ENCODE data around the gene KIF19. TPM values are rescaled to one million over a fixed set of nuclear protein-coding genes. Genes with fewer than 3 reads are reported as not detected.
"Not testable (repeated sequence)": the region's sequence is repeated elsewhere in the genome, so short reads cannot be mapped to it uniquely, and the experiment has no call there.

The KIF19 gene
- polyA plus RNA-seq, 3 donors, result not detected

- Histone ChIP-seq H3K4me1 (ENCODE audit: control insufficient read depth in 1 of 2, insufficient read depth in 2 of 2, low read length in 2 of 2) (no peaks in the 10 kb centered on the region), H3K27ac (ENCODE audit: low read depth in 1 of 2, low read length in 2 of 2) (no peak overlapping the region), H3K79me2 (ENCODE audit: insufficient read depth, low read length) (no peaks in the 10 kb centered on the region), H4K20me1 (ENCODE audit: insufficient read depth, low read length) (no peaks in the 10 kb centered on the region), H3K36me3 (replicated peaks in 1 of 2; ENCODE audit: control insufficient read depth in 1 of 2, insufficient read depth in 2 of 2, low read length in 2 of 2) (no peaks in the 10 kb centered on the region), H3K9ac (ENCODE audit: insufficient read depth, low read length, poor library complexity, severe bottlenecking) (no peak overlapping the region), H3K4me3 (replicated peaks in 1 of 3; ENCODE audit: low read depth in 2 of 3, low read length in 3 of 3) (no peak overlapping the region), H3K27me3 (ENCODE audit: control insufficient read depth in 2 of 2, insufficient read depth in 2 of 2, low read length in 2 of 2) (no peaks in the 10 kb centered on the region), H2AFZ (ENCODE audit: insufficient read depth, low read depth, low read length, poor library complexity, severe bottlenecking) (no peak overlapping the region), H3K9me3 (replicated peaks in 1 of 2; ENCODE audit: control insufficient read depth in 1 of 2, insufficient read depth in 1 of 2, low read length in 2 of 2) (no peaks in the 10 kb centered on the region), H3K4me2 (replicated peaks; ENCODE audit: extremely low read depth, low read length, poor library complexity, severe bottlenecking) (no peak overlapping the region)
- WGBS (ENCODE audit: insufficient coverage), result 95% methylated on average over 3 of the region's 7 CpGs
- TF ChIP-seq CTCF (IDR thresholded peaks at IDR 0.05), result no peak
- Mint-ChIP-seq H3K9me3 (peaks cover 0 to 9% (median 4%) of the 10 kb centered on the region in 7 donors), H3K4me1 (no peaks in the 10 kb centered on the region), H3K4me3 (no peak overlapping the region), H3K27me3 (ENCODE audit: low read depth in 3 of 3) (peaks cover 8 to 20% (median 11%) of the 10 kb centered on the region in 3 donors), H3K36me3 (no peaks in the 10 kb centered on the region), H3K27ac (no peak overlapping the region)
- intact Hi-C loops (cut with micrococcal nuclease), result no loop called here
- no peak for DNase-seq
Measured at GRCh38 chr17:74404218-74404617, 78.2 kb downstream of the KIF19 start.

DNA sequence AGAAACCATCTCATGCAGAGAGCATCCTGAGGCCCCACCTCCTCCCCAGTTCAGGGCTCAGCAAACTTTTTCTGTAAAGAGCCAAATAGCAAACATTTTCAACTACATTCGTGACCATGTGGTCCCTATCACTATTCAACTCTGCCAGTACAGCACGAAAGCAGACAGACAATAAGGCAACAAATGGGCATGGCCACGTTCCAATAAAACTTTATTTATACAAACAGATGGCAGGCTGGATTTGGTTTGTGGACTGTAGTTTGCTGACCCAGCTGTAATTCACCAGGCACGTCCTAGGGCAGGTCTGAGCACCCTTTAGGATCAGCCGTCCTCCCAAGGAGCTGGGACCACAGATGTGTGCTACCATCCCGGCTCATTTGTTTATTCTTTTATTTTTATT, 78.8 kb downstream of the KIF19 start:
- Mint-ChIP-seq H3K27me3 (ENCODE audit: low read depth in 3 of 3) (peaks cover 8 to 20% (median 8%) of the 10 kb centered on the region in 3 donors), H3K4me1 (no peaks in the 10 kb centered on the region), H3K9me3 (peaks cover 0 to 5% (median under 1%) of the 10 kb centered on the region in 7 donors), H3K36me3 (no peaks in the 10 kb centered on the region), H3K27ac (no peak overlapping the region), H3K4me3 (no peak overlapping the region)
- intact Hi-C loops (cut with micrococcal nuclease), result no loop called here
- no peaks in the 10 kb centered on the region for H3K27me3 ChIP-seq (ENCODE audit: control insufficient read depth in 2 of 2, insufficient read depth in 2 of 2, low read length in 2 of 2)
- no peak overlapping the region for H3K4me3 ChIP-seq (replicated peaks in 1 of 3; ENCODE audit: low read depth in 2 of 3, low read length in 3 of 3)
- H2AFZ ChIP-seq (ENCODE audit: insufficient read depth, low read depth, low read length, poor library complexity, severe bottlenecking), result no peak overlapping the region
- H3K9me3 ChIP-seq (replicated peaks in 1 of 2; ENCODE audit: control insufficient read depth in 1 of 2, insufficient read depth in 1 of 2, low read length in 2 of 2), result no peaks in the 10 kb centered on the region
- no peak overlapping the region for H3K9ac ChIP-seq (ENCODE audit: insufficient read depth, low read length, poor library complexity, severe bottlenecking)
- H4K20me1 ChIP-seq (ENCODE audit: insufficient read depth, low read length), result no peaks in the 10 kb centered on the region
- H3K36me3 ChIP-seq (replicated peaks in 1 of 2; ENCODE audit: control insufficient read depth in 1 of 2, insufficient read depth in 2 of 2, low read length in 2 of 2), result no peaks in the 10 kb centered on the region
- no peak overlapping the region for H3K27ac ChIP-seq (ENCODE audit: low read depth in 1 of 2, low read length in 2 of 2)
- WGBS (ENCODE audit: insufficient coverage), result no CpG with 5 or more reads among the region's 6 CpGs
- no peak for TF ChIP-seq CTCF (IDR thresholded peaks at IDR 0.05)
- H3K4me1 ChIP-seq (ENCODE audit: control insufficient read depth in 1 of 2, insufficient read depth in 2 of 2, low read length in 2 of 2), result no peaks in the 10 kb centered on the region
- no peak overlapping the region for H3K4me2 ChIP-seq (replicated peaks; ENCODE audit: extremely low read depth, low read length, poor library complexity, severe bottlenecking)
- no peak for DNase-seq
- H3K79me2 ChIP-seq (ENCODE audit: insufficient read depth, low read length), result no peaks in the 10 kb centered on the region

DNA sequence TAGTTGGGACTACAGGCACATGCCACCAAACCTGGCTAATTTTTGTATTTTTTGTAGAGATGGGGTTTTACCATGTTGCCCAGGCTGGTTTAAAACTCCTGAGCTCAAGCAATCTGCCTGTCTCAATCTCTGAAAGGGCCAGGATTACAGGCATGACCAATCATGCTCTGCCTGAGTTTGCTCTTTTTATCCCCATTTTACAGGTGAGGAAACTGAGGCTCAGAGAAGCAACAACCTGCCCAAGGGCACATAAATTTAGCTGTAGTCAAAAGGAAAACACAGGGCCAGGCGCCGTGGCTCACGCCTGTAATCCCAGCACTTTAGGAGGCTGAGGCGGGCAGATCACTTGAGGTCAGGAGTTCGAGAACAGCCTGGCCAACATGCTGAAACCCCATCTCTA, 79.3 kb downstream of the KIF19 start:
- H3K36me3 ChIP-seq (replicated peaks in 1 of 2; ENCODE audit: control insufficient read depth in 1 of 2, insufficient read depth in 2 of 2, low read length in 2 of 2); H3K4me3 Mint-ChIP-seq; H3K4me1 ChIP-seq (ENCODE audit: control insufficient read depth in 1 of 2, insufficient read depth in 2 of 2, low read length in 2 of 2); H3K4me1 Mint-ChIP-seq; H4K20me1 ChIP-seq (ENCODE audit: insufficient read depth, low read length); H3K27me3 ChIP-seq (ENCODE audit: control insufficient read depth in 2 of 2, insufficient read depth in 2 of 2, low read length in 2 of 2); H3K27ac ChIP-seq (ENCODE audit: low read depth in 1 of 2, low read length in 2 of 2); H3K36me3 Mint-ChIP-seq; H2AFZ ChIP-seq (ENCODE audit: insufficient read depth, low read depth, low read length, poor library complexity, severe bottlenecking); H3K4me3 ChIP-seq (replicated peaks in 1 of 3; ENCODE audit: low read depth in 2 of 3, low read length in 3 of 3); H3K9me3 Mint-ChIP-seq; H3K9ac ChIP-seq (ENCODE audit: insufficient read depth, low read length, poor library complexity, severe bottlenecking); H3K27ac Mint-ChIP-seq; H3K9me3 ChIP-seq (replicated peaks in 1 of 2; ENCODE audit: control insufficient read depth in 1 of 2, insufficient read depth in 1 of 2, low read length in 2 of 2); H3K4me2 ChIP-seq (replicated peaks; ENCODE audit: extremely low read depth, low read length, poor library complexity, severe bottlenecking); intact Hi-C loops (cut with micrococcal nuclease); DNase-seq; H3K79me2 ChIP-seq (ENCODE audit: insufficient read depth, low read length): not testable (repeated sequence)
- WGBS (ENCODE audit: insufficient coverage), result 100% methylated on average over 2 of the region's 5 CpGs
- peaks cover 8 to 18% (median 8%) of the 10 kb centered on the region in 3 donors for H3K27me3 Mint-ChIP-seq (ENCODE audit: low read depth in 3 of 3)

Data from CD14-positive monocyte (primary cell).